Germinal center (tissue), 1 donor: Measurements from ENCODE around the gene DOLPP1.

ENCODE experiments used
- DNase-seq: peaks from one replicate; pipeline ENCODE4 v3.0.0; 2012; ENCODE audit warnings: mixed read lengths, low spot score

The DOLPP1 gene

GRCh38 chr9:129139233-129139992, 58.5 kb downstream of the DOLPP1 start:
- peak; percentile 84 for DNase-seq

DNA sequence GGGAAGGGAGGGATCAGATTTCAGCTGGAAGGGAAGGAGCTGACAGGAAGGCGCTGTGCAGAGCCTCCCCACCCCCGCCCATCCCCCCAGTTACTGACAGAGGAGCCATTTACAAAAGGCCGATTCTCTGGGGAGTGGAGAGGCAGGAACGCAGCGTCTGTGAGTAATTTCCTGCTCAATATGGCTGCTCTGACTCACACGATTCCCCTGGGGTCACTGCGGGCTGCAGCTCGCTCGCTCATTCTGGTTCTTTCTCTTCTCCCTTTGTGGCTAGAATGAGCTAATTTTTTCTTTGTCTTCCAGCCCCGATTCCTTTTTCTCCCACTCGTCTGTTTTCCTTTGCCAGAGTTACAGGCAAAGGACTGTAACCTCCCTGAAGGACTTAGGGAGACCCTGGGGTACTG, 59.1 kb downstream of the DOLPP1 start:
- peak; percentile 86 for DNase-seq
